B cell (primary cell): Measurements from ENCODE around the gene IL22RA2. TPM values are rescaled to one million over a fixed set of nuclear protein-coding genes. Genes with fewer than 3 reads are reported as not detected.

Experiments
- ATAC-seq: fragments of 200-7000 bp; cut with Tn5 transposase; one replicate; pipeline ENCODE4 v1.10.0; 2021; ENCODE audit warnings: low read depth, mild to moderate bottlenecking, moderate number of reproducible peaks, moderate library complexity
- CTCF ChIA-PET: fragments of 350-600 bp; sonication (Branson Sonifier 250); formaldehyde crosslinking; loops from one replicate; lab custom pipeline; 2021; ENCODE audit warnings: antibody characterized with exemption, inconsistent platforms; lab: Charles Lee
- POLR2A ChIA-PET: fragments of 350-600 bp; sonication (Branson Sonifier 250); formaldehyde crosslinking; loops from one replicate; lab custom pipeline; 2021; ENCODE audit warnings: antibody characterized with exemption; lab: Charles Lee
- DNase-seq: peaks from one replicate; pipeline ENCODE4 v3.0.0; 2013
- H2AFZ ChIP-seq: 2 replicates; pipeline ENCODE4 v1.6.1; 2012; ENCODE audit warnings: mild to moderate bottlenecking, low read depth, low read length; ENCODE audit not compliant: insufficient read depth, poor library complexity, severe bottlenecking
- H3K27ac ChIP-seq, 2 donors: 1 replicate in 1 of 2; 2 replicates in 1 of 2; pipeline ENCODE4 v1.5.1; 2012 to 2013; ENCODE audit warnings: low read length in 2 of 2, mild to moderate bottlenecking in 2 of 2, moderate library complexity in 1 of 2
- H3K27me3 ChIP-seq, 4 experiments: fragments of 200-600 bp in 1 of 4; sonication (generic) in 1 of 4; replicated peaks in 1 of 4; 1 replicate in 2 of 4; 2 replicates in 2 of 4; pipeline versions ENCODE4 v1.6.1 to v1.7.0; 2013 to 2016; ENCODE audit warnings: low read length in 3 of 4, mild to moderate bottlenecking in 2 of 4, mixed read lengths in 1 of 4, moderate library complexity in 1 of 4; ENCODE audit not compliant: insufficient read depth in 4 of 4, control insufficient read depth in 3 of 4; ENCODE audit errors: control extremely low read depth in 1 of 4
- H3K36me3 ChIP-seq, 2 experiments: replicated peaks in 1 of 2; 1 replicate in 1 of 2; 2 replicates in 1 of 2; pipeline versions ENCODE4 v1.6.1 to v1.7.1; 2013; ENCODE audit warnings: low read length in 1 of 2; ENCODE audit not compliant: insufficient read depth in 2 of 2, control insufficient read depth in 1 of 2; ENCODE audit errors: control extremely low read depth in 1 of 2, extremely low read depth in 1 of 2
- H3K4me1 ChIP-seq, 2 donors: fragments of 200-600 bp in 1 of 2; sonication (generic) in 1 of 2; 1 replicate in 1 of 2; 2 replicates in 1 of 2; pipeline versions ENCODE4 v1.5.1 to v1.6.1; 2013 to 2017; ENCODE audit warnings: low read length in 2 of 2; ENCODE audit not compliant: control insufficient read depth in 2 of 2, insufficient read depth in 2 of 2
- H3K4me2 ChIP-seq: replicated peaks from 2 replicates; pipeline ENCODE3; 2012; ENCODE audit warnings: mild to moderate bottlenecking, low read depth, low read length; ENCODE audit not compliant: poor library complexity, severe bottlenecking
- H3K4me3 ChIP-seq, 5 experiments: fragments of 200-600 bp in 1 of 5; sonication (generic) in 1 of 5; 1 replicate in 3 of 5; 2 replicates in 2 of 5; pipeline versions ENCODE4 v1.5.1 to v1.7.0; 2011 to 2016; ENCODE audit warnings: low read length in 4 of 5, mild to moderate bottlenecking in 4 of 5, low read depth in 2 of 5, control low read depth in 1 of 5, moderate library complexity in 1 of 5; ENCODE audit not compliant: insufficient read depth in 1 of 5; ENCODE audit errors: control extremely low read depth in 1 of 5, extremely low read depth in 1 of 5
- H3K79me2 ChIP-seq: fragments of 200-600 bp; sonication (generic); one replicate; pipeline ENCODE4 v1.6.0; 2016; ENCODE audit warnings: low read length; ENCODE audit not compliant: control insufficient read depth, insufficient read depth
- H3K9ac ChIP-seq: fragments of 200-600 bp; sonication (generic); 2 replicates; pipeline ENCODE4 v1.6.1; 2017; ENCODE audit warnings: mild to moderate bottlenecking, low read length, moderate library complexity
- H3K9me3 ChIP-seq, 3 donors: one replicate each; pipeline versions ENCODE4 v1.6.1 to v1.7.1; 2013; ENCODE audit warnings: low read length in 2 of 3; ENCODE audit not compliant: control insufficient read depth in 2 of 3, insufficient read depth in 1 of 3; ENCODE audit errors: control extremely low read depth in 1 of 3
- H4K20me1 ChIP-seq: 2 replicates; pipeline ENCODE4 v1.6.0; 2012; ENCODE audit warnings: mild to moderate bottlenecking, low read length; ENCODE audit not compliant: insufficient read depth, control insufficient read depth, poor library complexity, severe bottlenecking
- H3K27ac Mint-ChIP-seq: one replicate; pipeline ENCODE4 v1.8.0; 2021; ENCODE audit warnings: mixed read lengths
- H3K27me3 Mint-ChIP-seq: one replicate; pipeline ENCODE4 v1.8.0; 2021; ENCODE audit warnings: mixed read lengths
- H3K4me1 Mint-ChIP-seq: one replicate; pipeline ENCODE4 v1.8.0; 2021; ENCODE audit warnings: mixed read lengths
- H3K4me3 Mint-ChIP-seq: one replicate; pipeline ENCODE4 v1.8.0; 2021; ENCODE audit warnings: mixed read lengths
- H3K9me3 Mint-ChIP-seq: one replicate; pipeline ENCODE4 v1.8.0; 2022; ENCODE audit warnings: mixed read lengths; ENCODE audit not compliant: insufficient read depth
- CTCF ChIP-seq: fragments of 200-600 bp; IDR thresholded peaks from one replicate; pipeline ENCODE4 v1.8.0; 2022; ENCODE audit warnings: antibody characterized with exemption, mild to moderate bottlenecking
- EZH2 ChIP-seq: IDR thresholded peaks from 2 replicates; pipeline ENCODE4 v1.6.1; 2012; ENCODE audit warnings: borderline replicate concordance, low read depth, mild to moderate bottlenecking, moderate library complexity, low read length; ENCODE audit not compliant: insufficient read depth, poor library complexity, severe bottlenecking
- WGBS: methylation state at CpG from one replicate; pipeline ENCODE4 v1.1.5; 2013; ENCODE audit warnings: missing lambda C conversion rate; ENCODE audit not compliant: insufficient coverage; 5-methylcytosine and 5-hydroxymethylcytosine counted together
- intact Hi-C: fragments of 100-400 bp; cut with micrococcal nuclease; formaldehyde crosslinking; loops from one replicate; pipeline ENCODE4 v1.10.0; 2022
- polyA plus RNA-seq: library from polyadenylated mRNA; depleted of rRNA; stranded (reverse); fragments of >200 nt; gene quantifications from 2 replicates; pipeline ENCODE4 v1.2.3, GENCODE V29; 2012
- total RNA-seq, 2 donors: library from RNA; stranded (reverse); fragments of 120-200 nt in 1 of 2; gene quantifications; 1 replicate in 1 of 2; 2 replicates in 1 of 2; pipeline versions ENCODE4 v1.2.3 to v1.2.4, GENCODE V29; 2013 to 2022

The IL22RA2 gene
- total and polyA plus RNA-seq, 2 donors (not counting 1 experiment from before 2014, with no cell fraction given) = not detected

- Histone ChIP-seq H3K9ac (no peak overlapping the region), H3K9me3 (peaks cover 0 to 1% (median 0%) of the 10 kb centered on the region in 3 donors), H3K36me3 (peaks cover 15 to 65% of the 10 kb centered on the region in 2 experiments), H3K4me2 (no peak overlapping the region), H3K27ac (peak overlapping the region in 1 of 2 donors; percentile 18), H3K4me1 (peaks cover 2 to 8% of the 10 kb centered on the region in 2 donors), H4K20me1 (no peaks in the 10 kb centered on the region), H2AFZ (no peak overlapping the region), H3K4me3 (no peak overlapping the region), H3K27me3 (no peaks in the 10 kb centered on the region), H3K79me2 (peaks cover 14% of the 10 kb centered on the region)
- no CpG with 5 or more reads among the region's 4 CpGs for WGBS
- CTCF ChIA-PET = interaction anchor here (0.7 to 5.2 kb wide), 7 partner anchors 18 to 114 kb away, joined by 3 to 66 read pairs (median 5); no protein-coding TSS in a partner anchor
- ATAC-seq (no peak), DNase-seq (no peak)
- peak overlapping the region; percentile 71 for H3K27ac Mint-ChIP-seq
- H3K9me3 Mint-ChIP-seq = no peaks in the 10 kb centered on the region
- POLR2A ChIA-PET = interaction anchor here (1.0 kb wide), 1 partner anchor 17 kb away, joined by 3 read pairs; no protein-coding TSS in a partner anchor
- intact Hi-C loops = loop anchor here (5.0 kb wide), 3 partner anchors 33 to 442 kb away; no protein-coding TSS in a partner anchor
- TF ChIP-seq CTCF = no peak
- no peak for TF ChIP-seq EZH2
- H3K27me3 Mint-ChIP-seq = no peaks in the 10 kb centered on the region
- no peak overlapping the region for H3K4me3 Mint-ChIP-seq
- H3K4me1 Mint-ChIP-seq = peaks cover 30% of the 10 kb centered on the region
Measured at GRCh38 chr6:137200288-137200687, 26.8 kb upstream of the IL22RA2 start.
